ENCODE measurements around the gene FGF1. TPM values are rescaled to one million over a fixed set of nuclear protein-coding genes. Genes with fewer than 3 reads are reported as not detected.

Gene FGF1
- total RNA-seq, 1 donor from 2014 or later = not detected

DNA sequence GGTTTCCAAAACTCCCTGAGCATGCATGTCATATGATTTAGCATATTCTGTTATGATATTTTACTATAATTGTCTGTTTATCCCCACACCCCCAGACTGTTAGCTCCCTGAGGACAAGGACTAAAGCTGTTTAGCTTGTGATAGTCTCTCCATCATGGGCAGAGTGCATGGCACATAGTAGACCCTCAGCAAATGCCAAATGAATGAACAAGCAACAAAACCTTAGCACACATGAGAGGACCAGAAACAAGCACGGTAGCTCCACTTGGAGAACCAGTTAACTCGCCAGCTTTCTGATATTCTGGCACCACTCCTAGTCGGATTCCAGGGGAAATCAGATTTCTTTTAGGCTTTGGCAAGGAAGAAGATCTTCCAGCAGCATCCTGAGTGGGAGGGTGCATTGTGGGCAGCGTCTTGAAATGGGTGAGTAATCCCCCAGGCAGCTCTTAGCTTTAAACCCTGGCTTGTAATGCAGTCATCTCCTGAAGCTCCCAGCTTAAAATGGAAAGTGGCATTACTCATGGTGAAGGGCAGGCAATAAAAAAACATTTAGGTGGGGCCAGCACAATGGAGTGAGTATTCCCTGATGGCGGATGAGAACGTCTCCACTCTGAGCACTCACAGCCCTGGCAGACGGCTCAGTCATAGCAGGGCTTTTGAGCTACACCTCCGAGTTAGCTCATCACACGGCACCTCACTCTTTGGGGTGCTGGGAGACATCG lies 41.1 kb downstream of the FGF1 start:
- intact Hi-C loops (cut with micrococcal nuclease) = no loop called here

GRCh38 chr5:142644127-142644526 lies 41.8 kb downstream of the FGF1 start:
- intact Hi-C loops (cut with micrococcal nuclease) = no loop called here

DNA sequence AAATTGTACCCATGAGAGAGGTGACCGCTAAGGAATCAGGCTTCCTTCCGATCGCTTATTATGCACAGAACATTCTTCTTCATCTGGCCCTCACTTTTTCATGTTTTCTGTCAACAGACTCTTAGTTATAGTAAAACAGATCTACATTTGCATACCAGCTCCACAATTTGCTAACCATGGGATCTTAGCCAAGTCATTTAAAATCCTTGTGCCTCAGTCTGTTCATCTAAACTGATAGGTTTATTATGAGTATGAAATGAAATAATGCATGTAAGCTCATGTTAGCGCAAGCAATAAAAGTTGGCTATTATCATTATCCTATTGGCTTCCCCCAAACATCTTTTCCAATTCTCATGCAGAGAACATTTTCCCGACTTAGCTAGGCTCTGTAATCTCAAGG lies 42.3 kb downstream of the FGF1 start:
- intact Hi-C loops (cut with micrococcal nuclease) = no loop called here

GRCh38 chr5:142642427-142642826 lies 43.5 kb downstream of the FGF1 start:
- intact Hi-C loops (cut with micrococcal nuclease) = no loop called here

DNA sequence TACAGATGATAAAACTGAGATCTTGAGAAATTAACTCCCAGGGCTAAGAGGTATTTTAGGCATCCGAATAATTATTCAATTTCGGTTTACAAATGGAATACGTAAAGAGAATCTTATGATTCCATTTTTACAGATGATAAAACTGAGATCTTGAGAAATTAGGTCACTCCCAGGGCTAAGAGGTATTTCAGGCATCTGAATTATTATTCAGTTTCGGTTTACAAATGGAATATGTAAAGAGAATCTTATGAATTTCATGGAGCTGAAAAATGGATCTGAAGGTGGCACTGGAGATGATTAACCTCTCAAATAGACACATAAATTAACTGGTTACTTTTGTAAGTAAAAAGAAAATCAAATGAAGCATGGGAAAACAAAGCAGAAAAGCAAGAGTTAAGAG lies 44.2 kb downstream of the FGF1 start:
- intact Hi-C loops (cut with micrococcal nuclease) = no loop called here

DNA sequence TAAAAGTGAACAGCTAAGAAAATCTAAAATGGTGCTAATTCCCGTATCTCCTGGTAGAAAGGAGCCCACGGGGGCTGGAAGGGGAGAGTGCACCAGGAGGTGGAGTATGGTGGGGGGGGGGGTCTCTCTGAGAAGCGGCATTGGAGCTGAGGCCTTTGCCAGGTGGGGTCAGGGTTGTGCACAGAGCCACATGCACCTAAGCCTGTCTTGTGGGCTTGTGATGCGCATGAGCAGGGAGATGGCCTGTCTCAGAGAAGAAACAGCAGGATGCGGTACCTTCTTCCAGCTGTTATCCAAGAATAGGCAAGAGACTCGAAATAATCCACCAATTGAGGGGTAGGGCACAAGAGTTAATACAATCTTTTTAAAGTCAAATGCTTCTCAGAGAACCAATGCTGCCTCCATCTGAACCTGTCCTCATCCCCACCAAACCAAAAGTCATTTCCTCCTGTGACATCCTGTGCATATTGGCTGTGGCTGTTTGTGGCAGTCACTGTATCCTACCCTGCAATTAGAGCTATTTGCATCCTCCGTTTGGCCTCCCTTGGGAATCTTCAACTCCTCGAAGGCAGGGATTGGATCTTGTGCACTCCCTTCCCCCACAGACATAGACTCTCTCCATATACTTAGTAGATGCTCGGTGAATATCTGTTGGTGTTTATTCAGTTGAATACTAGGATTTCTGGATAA lies 45.4 kb downstream of the FGF1 start:
- intact Hi-C loops (cut with micrococcal nuclease) = no loop called here

- intact Hi-C loops (cut with micrococcal nuclease) = no loop called here
These were observed 46.4 kb downstream of the FGF1 start for GRCh38 chr5:142639455-142639854.

DNA sequence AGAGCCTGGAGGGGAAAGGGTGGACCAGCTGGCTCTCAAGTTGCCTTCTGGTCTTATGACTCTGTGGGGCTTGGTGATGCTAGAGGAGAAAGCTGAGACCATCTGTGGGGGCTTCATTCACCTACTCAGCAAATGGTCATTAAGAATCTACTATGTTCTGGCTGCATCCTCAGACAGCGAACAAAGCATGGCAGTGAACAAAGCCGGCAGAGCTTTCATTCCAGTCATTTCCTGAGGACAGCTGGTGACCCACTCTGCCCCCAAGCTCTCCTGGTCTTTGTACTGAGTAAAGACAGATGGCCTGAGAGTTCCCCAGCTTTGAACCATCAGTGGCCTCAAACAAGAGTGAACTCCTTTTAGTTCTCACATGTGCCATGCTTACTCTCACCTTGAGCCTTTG lies 48.0 kb downstream of the FGF1 start:
- intact Hi-C loops (cut with micrococcal nuclease) = no loop called here

GRCh38 chr5:142636698-142637324 lies 49.1 kb downstream of the FGF1 start:
- intact Hi-C loops (cut with micrococcal nuclease) = no loop called here

DNA sequence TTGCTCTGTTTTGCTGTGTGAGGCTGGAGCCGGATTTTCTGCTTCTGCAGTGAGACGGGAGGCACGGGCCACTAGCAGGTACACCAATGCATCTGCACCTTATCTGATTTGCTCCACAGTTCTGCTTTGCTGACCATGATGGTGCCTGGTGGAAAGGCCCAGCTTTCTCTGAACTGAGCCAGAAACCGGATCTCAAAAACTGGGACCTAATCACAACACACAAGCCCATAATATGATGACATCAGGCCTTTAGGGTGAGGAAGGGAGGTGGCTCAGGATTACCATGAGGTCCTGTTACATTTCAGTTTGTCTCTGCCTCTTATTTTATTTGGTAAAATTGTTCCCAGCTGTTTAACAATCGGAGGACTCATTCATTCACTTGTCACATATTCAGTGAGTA lies 49.8 kb downstream of the FGF1 start:
- intact Hi-C loops (cut with micrococcal nuclease) = no loop called here

DNA sequence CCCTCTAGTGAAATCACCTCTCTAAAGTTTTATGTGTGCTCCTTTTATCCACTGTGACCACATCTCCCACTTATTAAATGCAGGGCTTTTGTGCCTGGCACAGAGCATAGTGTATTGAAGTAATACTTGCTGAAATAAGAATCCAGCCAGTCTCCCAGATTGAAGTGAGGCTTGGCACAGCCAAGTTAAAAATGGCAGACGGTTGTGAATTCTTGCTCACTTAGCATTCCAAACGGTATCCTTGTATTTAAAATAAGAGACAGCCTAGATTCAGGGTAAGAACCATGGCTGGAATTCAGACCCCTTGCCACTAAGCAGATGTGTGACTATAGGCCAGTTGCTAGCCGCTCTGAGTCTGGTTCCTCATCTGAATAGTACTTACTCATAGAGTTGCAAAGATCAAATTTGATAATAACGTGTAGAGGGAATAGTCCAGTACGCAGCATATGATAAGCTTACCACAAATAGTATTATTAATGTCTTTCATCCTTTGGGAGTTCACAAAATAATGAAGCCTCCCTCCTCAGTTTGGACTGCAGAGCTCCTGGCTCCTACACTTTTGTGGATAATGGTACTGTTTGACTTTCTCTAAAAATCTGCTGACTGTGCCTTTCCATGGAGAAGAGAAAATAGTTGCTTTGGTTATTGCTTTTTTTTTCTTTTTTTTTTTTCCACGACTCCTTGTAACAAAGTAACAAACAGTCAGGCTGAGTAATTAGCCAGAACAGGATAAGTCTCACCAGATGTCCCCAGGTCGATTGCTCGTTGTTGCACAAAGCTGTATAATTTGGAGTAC lies 51.5 kb downstream of the FGF1 start:
- intact Hi-C loops (cut with micrococcal nuclease) = no loop called here

GRCh38 chr5:142630927-142631539 lies 54.9 kb downstream of the FGF1 start:
- intact Hi-C loops (cut with micrococcal nuclease) = no loop called here

- intact Hi-C loops (cut with micrococcal nuclease) = no loop called here
These were observed 58.3 kb downstream of the FGF1 start for GRCh38 chr5:142627383-142628217.

DNA sequence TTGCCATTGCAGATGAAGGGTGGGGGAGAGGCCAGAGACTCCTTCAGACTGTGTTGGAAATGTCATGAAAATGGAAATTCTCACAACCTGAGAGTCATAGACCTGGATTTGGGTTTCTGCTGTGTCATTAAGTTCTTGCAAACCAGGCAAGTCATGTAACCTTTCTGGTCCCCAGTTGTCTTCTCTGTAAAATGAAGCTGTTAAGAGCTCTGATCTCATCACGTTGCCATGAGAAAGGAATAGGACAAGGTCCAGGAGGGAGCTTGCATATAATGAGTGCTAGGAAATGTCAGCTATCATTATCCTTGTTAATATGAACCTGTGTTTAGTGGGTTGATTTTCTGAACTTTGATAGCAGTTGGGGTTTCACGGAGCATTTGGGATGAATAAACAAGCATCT lies 59.1 kb downstream of the FGF1 start:
- intact Hi-C loops (cut with micrococcal nuclease) = no loop called here

- intact Hi-C loops (cut with micrococcal nuclease) = no loop called here
These were observed 59.8 kb downstream of the FGF1 start for GRCh38 chr5:142626099-142626498.

DNA sequence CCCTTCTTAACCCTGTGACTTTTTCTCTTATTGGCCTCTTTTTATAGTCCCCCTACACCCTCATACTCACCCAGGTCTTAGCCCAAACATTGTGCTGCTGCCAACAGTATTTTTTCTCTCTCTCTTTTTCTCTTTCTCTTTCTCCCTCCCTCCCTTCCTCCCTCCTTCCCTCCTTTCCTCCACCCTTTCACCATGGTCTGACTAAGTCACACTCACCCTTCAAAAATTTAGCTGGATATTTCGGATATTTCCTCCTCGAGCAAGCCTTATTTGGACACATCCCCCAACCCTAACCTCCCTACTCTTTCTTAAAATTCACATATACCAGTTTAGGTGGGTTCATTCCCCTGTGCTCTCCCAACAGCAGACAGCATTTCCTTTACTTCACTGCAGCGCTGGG lies 64.7 kb downstream of the FGF1 start:
- intact Hi-C loops (cut with micrococcal nuclease) = no loop called here

GRCh38 chr5:142619815-142620214 lies 66.1 kb downstream of the FGF1 start:
- intact Hi-C loops (cut with micrococcal nuclease) = no loop called here

GRCh38 chr5:142618130-142618523 lies 67.8 kb downstream of the FGF1 start:
- intact Hi-C loops (cut with micrococcal nuclease) = no loop called here

GRCh38 chr5:142617416-142618129 lies 68.3 kb downstream of the FGF1 start:
- intact Hi-C loops (cut with micrococcal nuclease) = no loop called here

DNA sequence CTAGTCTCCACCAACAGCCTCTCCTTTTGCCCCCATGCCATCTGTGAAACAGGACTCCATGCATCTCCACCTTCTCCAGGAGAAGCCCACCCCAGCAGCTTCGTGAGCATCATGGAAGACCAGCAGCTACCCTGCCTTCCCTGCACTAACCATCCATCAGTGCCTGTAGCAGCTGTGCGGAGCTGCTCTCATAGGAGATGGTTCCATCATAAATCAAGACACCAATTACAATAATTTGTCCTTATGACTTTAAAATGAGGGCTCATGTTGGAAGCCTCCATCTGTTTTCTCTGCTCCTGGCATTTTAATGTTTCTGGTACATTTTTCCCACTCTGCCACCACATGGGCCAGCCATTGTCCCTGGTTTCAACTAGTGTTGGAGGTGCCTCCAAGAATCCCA lies 69.9 kb downstream of the FGF1 start:
- intact Hi-C loops (cut with micrococcal nuclease) = no loop called here
